HUES6 (cell line): ENCODE measurements around the gene HIKESHI.

Experiments used
- H3K27ac ChIP-seq: 2 replicates; pipeline ENCODE4 v1.7.0; 2013; ENCODE audit warnings: low read depth, mild to moderate bottlenecking, low read length, inconsistent platforms
- H3K27me3 ChIP-seq: 2 replicates; pipeline ENCODE4 v1.6.1; 2013; ENCODE audit warnings: low read length; ENCODE audit not compliant: control insufficient read depth, insufficient read depth
- H3K36me3 ChIP-seq: 2 replicates; pipeline ENCODE4 v1.6.1; 2013; ENCODE audit warnings: low read length; ENCODE audit not compliant: control insufficient read depth, insufficient read depth
- H3K4me1 ChIP-seq: 2 replicates; pipeline ENCODE4 v1.6.1; 2013; ENCODE audit warnings: low read length; ENCODE audit not compliant: control insufficient read depth, insufficient read depth
- H3K4me3 ChIP-seq: 2 replicates; pipeline ENCODE4 v1.5.1; 2013; ENCODE audit warnings: low read depth, low read length
- H3K9ac ChIP-seq: one replicate; pipeline ENCODE4 v1.6.1; 2013; ENCODE audit warnings: mild to moderate bottlenecking, low read length
- H3K9me3 ChIP-seq: 2 replicates; pipeline ENCODE4 v1.6.1; 2013; ENCODE audit warnings: low read depth, low read length; ENCODE audit not compliant: control insufficient read depth, insufficient read depth

HIKESHI gene

GRCh38 chr11:86302092-86302793 lies at the start of gene HIKESHI:
Gene HIKESHI (plus strand): TSS chr11:86302240. CDS start chr11:86302449, 209 bp downstream.
- H3K4me3 ChIP-seq = peak within 1 kb of the TSS; percentile 89
- H3K9ac ChIP-seq = peak within 1 kb of the TSS; percentile 88
- H3K9me3 ChIP-seq = no peaks in the 10 kb centered on the region
- H3K4me1 ChIP-seq = no peaks in the 10 kb centered on the region
- H3K27me3 ChIP-seq = no peaks in the 10 kb centered on the region
- H3K27ac ChIP-seq = peak within 1 kb of the TSS; percentile 79
- H3K36me3 ChIP-seq = no peaks in the 10 kb centered on the region

GRCh38 chr11:86255896-86256295 lies 46.1 kb upstream of the HIKESHI start:
- Histone ChIP-seq H3K4me3 (no peak overlapping the region), H3K9me3 (no peaks in the 10 kb centered on the region), H3K36me3 (peaks cover 24% of the 10 kb centered on the region), H3K27me3 (no peaks in the 10 kb centered on the region), H3K27ac (no peak overlapping the region), H3K4me1 (no peaks in the 10 kb centered on the region), H3K9ac (no peak overlapping the region)

DNA sequence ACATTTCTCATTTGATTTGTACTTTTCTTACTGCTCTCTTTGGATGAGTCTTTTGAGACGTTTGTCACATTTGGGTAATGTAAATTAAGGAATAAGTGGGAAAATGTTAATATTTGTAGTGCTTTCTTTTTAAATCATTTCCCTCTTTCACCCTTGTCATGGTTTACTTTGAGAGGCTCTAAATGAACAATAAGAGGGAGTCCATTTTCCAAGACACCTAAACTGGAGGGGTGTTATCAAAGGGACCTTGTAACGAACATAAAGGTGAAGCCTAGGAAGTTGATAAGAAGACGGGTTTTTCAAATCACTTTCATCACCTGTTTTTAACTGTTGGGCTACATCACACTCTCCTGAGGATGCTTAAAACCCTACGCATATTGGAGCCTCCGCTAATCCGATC lies 45.4 kb upstream of the HIKESHI start:
- peaks cover 24% of the 10 kb centered on the region for H3K36me3 ChIP-seq
- no peaks in the 10 kb centered on the region for H3K9me3 ChIP-seq
- H3K4me1 ChIP-seq = no peaks in the 10 kb centered on the region
- no peak overlapping the region for H3K27ac ChIP-seq
- no peaks in the 10 kb centered on the region for H3K27me3 ChIP-seq
- H3K9ac ChIP-seq = no peak overlapping the region
- H3K4me3 ChIP-seq = no peak overlapping the region

- H3K27me3 ChIP-seq = no peaks in the 10 kb centered on the region
- H3K27ac ChIP-seq = no peak overlapping the region
- no peaks in the 10 kb centered on the region for H3K4me1 ChIP-seq
- H3K9ac ChIP-seq = no peak overlapping the region
- H3K36me3 ChIP-seq = peaks cover 27% of the 10 kb centered on the region
- H3K4me3 ChIP-seq = no peak overlapping the region
- no peaks in the 10 kb centered on the region for H3K9me3 ChIP-seq
These were observed 44.6 kb upstream of the HIKESHI start for GRCh38 chr11:86257446-86257845.

DNA sequence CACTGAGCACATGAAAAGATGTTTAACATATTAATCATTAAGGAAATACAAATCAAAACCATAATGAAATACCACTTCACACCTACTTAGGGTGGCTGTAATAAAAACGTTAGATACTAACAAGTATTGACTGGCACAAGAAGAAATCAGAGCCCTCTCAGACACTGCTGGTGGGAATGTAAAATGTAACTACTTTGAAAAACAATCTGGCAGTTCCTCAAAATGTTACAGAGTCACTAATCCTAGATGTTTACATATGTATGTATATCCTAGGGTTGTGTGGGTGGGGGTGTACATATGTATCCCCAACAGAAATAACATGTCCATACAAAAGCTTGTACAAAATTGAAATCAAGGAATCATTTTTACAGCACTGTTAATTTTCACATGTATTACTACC lies 42.3 kb upstream of the HIKESHI start:
- H3K9me3 ChIP-seq = no peaks in the 10 kb centered on the region
- no peaks in the 10 kb centered on the region for H3K27me3 ChIP-seq
- no peaks in the 10 kb centered on the region for H3K4me1 ChIP-seq
- peaks cover 38% of the 10 kb centered on the region for H3K36me3 ChIP-seq
- no peak overlapping the region for H3K27ac ChIP-seq
- H3K9ac ChIP-seq = no peak overlapping the region
- no peak overlapping the region for H3K4me3 ChIP-seq

- no peaks in the 10 kb centered on the region; the same call in 1 of the 2 replicates for H3K4me1 ChIP-seq
- H3K4me3 ChIP-seq = no peak overlapping the region
- H3K36me3 ChIP-seq = peaks cover 35% of the 10 kb centered on the region
- no peak overlapping the region for H3K9ac ChIP-seq
- H3K27ac ChIP-seq = no peak overlapping the region
- H3K9me3 ChIP-seq = no peaks in the 10 kb centered on the region
- H3K27me3 ChIP-seq = no peaks in the 10 kb centered on the region
These were observed 40.7 kb upstream of the HIKESHI start for GRCh38 chr11:86261328-86261727.

DNA sequence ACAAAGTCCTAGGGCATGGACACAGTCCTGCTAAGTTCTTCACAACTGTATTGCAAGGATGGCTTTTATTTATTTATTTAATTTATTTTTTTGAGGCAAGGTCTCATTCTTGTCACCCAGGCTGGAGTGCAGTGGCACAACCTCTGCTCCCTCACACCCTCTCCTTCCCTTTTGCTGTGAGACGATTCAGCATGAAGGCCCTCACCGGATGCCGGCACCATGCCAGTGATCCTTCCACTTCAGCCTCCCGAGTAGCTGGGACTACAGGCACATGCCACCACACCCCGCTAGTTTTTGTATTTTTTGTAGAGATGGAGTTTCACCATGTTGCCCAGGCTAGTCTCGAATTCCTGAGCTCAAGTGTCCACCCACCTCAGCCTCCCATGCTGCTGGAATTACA lies 39.7 kb upstream of the HIKESHI start:
- Histone ChIP-seq H3K9ac (no peak overlapping the region), H3K9me3 (no peaks in the 10 kb centered on the region), H3K4me1 (no peaks in the 10 kb centered on the region; the same call in 1 of the 2 replicates), H3K27me3 (no peaks in the 10 kb centered on the region), H3K36me3 (peaks cover 27% of the 10 kb centered on the region), H3K4me3 (no peak overlapping the region), H3K27ac (no peak overlapping the region)

GRCh38 chr11:86264649-86265048 lies 37.4 kb upstream of the HIKESHI start:
- Histone ChIP-seq H3K27me3 (no peaks in the 10 kb centered on the region), H3K9me3 (no peaks in the 10 kb centered on the region), H3K4me1 (no peaks in the 10 kb centered on the region; the same call in 1 of the 2 replicates), H3K27ac (no peak overlapping the region), H3K36me3 (peaks cover 28% of the 10 kb centered on the region), H3K4me3 (no peak overlapping the region), H3K9ac (no peak overlapping the region)

DNA sequence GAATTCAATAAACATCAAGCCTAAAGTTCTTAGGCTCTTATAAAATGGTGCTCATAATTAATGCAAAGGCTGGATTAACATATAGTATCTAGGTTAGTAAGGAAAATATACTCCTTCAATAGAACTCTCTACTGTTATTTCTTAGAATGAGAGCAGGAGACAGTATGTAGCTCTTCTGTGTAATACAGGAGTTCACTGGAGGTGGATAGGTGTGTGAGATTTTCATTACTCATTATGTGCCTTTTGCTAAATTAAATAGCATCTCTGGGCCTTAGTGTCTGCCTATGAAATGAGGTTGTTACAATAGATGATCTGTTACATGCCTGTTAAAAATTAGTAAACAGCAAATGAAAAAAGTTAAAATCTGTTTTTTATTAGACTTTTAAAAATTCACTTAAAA lies 36.8 kb upstream of the HIKESHI start:
- Histone ChIP-seq H3K9me3 (no peaks in the 10 kb centered on the region), H3K27me3 (no peaks in the 10 kb centered on the region), H3K27ac (no peak overlapping the region), H3K4me3 (no peak overlapping the region), H3K9ac (no peak overlapping the region), H3K36me3 (peaks cover 25% of the 10 kb centered on the region), H3K4me1 (no peaks in the 10 kb centered on the region; the same call in 1 of the 2 replicates)

DNA sequence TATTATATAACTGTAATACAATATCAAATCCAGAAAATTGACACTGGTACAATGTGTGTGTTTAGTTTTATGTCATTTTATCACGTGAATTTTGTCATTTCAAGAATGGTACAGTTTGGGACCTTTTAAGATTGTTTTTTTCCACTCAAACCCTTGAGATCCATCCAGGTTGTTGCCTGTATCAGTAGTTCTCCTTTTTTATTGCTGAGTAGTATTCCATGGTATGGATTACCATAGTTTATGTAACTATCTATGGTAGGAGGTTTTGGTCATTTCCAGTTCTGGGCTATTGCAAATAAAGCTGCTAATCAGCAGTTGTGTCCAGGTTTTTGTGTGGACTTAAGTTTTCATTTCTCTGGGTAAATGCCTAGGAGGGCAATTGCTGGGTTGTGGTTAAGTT lies 32.4 kb upstream of the HIKESHI start:
- Histone ChIP-seq H3K4me1 (peaks cover 5% of the 10 kb centered on the region; the same call in 1 of the 2 replicates), H3K9me3 (no peaks in the 10 kb centered on the region), H3K9ac (no peak overlapping the region), H3K36me3 (peaks cover 12% of the 10 kb centered on the region), H3K4me3 (no peak overlapping the region), H3K27ac (no peak overlapping the region), H3K27me3 (no peaks in the 10 kb centered on the region)

- Histone ChIP-seq H3K4me1 (peaks cover 8% of the 10 kb centered on the region; the same call in 1 of the 2 replicates), H3K27me3 (no peaks in the 10 kb centered on the region), H3K9me3 (no peaks in the 10 kb centered on the region), H3K27ac (no peak overlapping the region), H3K9ac (no peak overlapping the region), H3K4me3 (no peak overlapping the region), H3K36me3 (peaks cover 37% of the 10 kb centered on the region)
These were observed 27.5 kb upstream of the HIKESHI start for GRCh38 chr11:86274503-86274902.
